Activated CD8-positive, alpha-beta memory T cell treated with anti-CD3 and anti-CD28 coated beads for 36 hours (primary cell): ENCODE measurements around the gene CALCOCO1. TPM values are rescaled to one million over a fixed set of nuclear protein-coding genes. Genes with fewer than 3 reads are reported as not detected.
"Not testable (repeated sequence)": the region's sequence is repeated elsewhere in the genome, so short reads cannot be mapped to it uniquely, and the experiment has no call there.

Experiments used
- CTCF ChIA-PET: fragments of 350-600 bp; sonication (Branson Sonifier 250); formaldehyde crosslinking; loops from one replicate; lab custom pipeline; 2021; ENCODE audit warnings: antibody characterized with exemption; lab: Charles Lee
- POLR2A ChIA-PET: fragments of 350-600 bp; sonication (Branson Sonifier 250); formaldehyde crosslinking; loops from one replicate; lab custom pipeline; 2021; ENCODE audit warnings: antibody characterized with exemption; lab: Charles Lee
- total RNA-seq, 2 experiments: library from RNA; stranded (reverse); gene quantifications; one replicate each; pipeline ENCODE4 v1.2.3, GENCODE V29; 2021

The CALCOCO1 gene
- total RNA-seq, 2 experiments from 2014 or later: 12.9 to 13.2 TPM

DNA sequence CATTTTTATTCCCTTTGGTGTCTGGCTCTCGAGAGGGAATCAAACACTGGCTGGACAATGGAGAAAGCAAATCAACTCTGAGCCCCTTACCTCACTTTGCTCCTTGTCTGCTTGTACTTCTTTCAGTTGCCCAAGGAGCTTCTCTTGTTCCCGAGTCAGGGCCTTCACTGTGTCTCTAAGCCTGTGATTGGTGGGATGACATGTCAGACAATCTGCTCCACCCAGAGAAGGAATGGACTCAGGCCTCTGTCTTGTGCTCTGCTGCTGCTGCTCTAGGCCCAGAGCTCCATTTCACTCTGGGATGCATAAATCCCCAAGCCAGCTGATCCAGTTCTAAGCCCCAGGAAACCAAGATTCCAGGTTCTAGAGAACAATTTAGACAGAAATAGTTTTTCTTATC is 7.6 kb downstream of the CALCOCO1 start:
- ChIA-PET CTCF (interaction anchor here (1.1 kb wide), 1 partner anchor 26 kb away, joined by 5 read pairs; no protein-coding TSS in a partner anchor), POLR2A (no interaction called here)

DNA sequence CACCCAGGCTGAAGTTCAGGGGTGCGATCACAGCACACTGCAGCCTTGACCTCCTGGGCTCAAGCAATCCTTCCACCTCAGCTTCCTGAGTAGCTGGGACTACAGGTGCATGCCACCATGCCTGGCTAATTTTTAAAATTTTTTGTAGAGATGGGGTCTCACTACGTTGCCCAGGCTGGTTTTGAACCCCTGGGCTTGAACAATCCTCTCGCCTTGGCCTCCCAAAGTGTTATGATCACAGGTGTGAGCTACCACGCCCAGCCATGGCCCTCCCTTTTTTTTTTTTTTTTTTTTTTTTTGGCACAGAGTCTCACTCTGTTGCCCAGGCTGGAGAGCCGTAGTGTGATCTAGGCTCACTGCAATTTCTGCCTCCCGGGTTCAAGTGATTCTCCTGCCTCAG is 8.7 kb downstream of the CALCOCO1 start:
- POLR2A ChIA-PET: not testable (repeated sequence)
- CTCF ChIA-PET: interaction anchor here (1.0 kb wide), 1 partner anchor 39 kb away, joined by 3 read pairs; no protein-coding TSS in a partner anchor

DNA sequence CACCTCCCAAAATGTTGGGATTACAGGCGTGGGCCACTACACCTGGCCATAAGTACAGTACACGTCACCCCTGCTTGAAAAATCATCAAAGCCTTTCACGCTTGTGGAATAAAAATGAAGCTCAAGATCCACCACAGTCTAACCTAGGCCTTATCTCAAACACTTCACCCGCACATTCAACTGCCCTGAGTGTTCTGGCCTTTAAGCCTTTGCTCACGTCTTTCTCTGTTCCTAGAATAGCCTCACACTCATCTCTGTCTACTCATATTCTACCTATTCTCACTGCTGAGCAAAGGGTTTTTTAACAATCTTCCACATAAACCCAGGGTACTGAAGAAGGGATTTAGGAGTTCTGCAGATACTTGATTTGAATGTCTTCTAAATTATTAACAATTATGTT is 9.9 kb downstream of the CALCOCO1 start:
- POLR2A ChIA-PET: no interaction called here
- CTCF ChIA-PET: interaction anchor here (1.0 to 1.4 kb wide), 3 partner anchors 28 to 40 kb away, joined by 3 to 6 read pairs (median 3); no protein-coding TSS in a partner anchor

DNA sequence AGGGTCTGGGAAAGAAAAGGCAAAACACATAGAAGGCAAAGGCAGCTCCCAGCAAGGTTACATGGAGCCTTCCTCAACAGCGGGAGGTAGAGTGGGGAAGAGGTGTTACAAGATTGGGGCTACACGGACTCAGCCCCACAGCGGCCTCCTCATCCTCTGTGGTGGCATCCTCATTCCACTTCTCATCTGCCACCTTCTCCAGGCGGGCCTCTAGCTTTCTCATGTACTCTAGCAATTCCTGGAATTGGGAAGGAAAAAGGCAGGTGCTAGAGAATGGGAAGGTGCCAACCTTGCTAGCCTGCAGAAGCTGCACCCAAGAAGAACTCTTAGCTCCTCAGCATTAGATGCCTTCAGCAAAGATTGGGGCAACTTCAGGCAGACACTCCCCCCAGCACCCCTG is 13.2 kb downstream of the CALCOCO1 start:
- POLR2A ChIA-PET: no interaction called here
- CTCF ChIA-PET: interaction anchor here (0.7 kb wide), 1 partner anchor 15 kb away, joined by 3 read pairs; no protein-coding TSS in a partner anchor

DNA sequence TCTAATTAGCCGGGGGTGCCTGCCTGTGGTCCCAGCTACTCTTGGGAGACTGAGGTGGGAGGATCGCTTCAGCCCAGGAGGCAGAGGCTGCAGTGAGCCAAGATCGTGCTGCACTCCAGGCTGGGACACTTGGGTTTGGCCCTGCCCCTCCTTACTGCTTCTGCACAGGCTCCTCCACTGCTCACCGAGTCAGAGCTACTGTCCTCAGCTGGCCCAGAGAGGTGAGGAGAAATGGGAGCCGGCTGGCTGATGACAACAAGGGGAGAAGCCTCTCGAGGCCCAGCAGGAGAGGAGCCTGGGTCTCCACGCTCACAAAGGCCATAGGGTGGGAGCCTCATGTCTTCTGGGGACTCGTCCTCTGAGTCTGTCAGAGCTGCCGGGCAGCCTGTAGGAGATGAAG is 13.7 kb downstream of the CALCOCO1 start:
- CTCF ChIA-PET: interaction anchor here (0.7 kb wide), 1 partner anchor 14 kb away, joined by 3 read pairs; no protein-coding TSS in a partner anchor
- POLR2A ChIA-PET: no interaction called here

DNA sequence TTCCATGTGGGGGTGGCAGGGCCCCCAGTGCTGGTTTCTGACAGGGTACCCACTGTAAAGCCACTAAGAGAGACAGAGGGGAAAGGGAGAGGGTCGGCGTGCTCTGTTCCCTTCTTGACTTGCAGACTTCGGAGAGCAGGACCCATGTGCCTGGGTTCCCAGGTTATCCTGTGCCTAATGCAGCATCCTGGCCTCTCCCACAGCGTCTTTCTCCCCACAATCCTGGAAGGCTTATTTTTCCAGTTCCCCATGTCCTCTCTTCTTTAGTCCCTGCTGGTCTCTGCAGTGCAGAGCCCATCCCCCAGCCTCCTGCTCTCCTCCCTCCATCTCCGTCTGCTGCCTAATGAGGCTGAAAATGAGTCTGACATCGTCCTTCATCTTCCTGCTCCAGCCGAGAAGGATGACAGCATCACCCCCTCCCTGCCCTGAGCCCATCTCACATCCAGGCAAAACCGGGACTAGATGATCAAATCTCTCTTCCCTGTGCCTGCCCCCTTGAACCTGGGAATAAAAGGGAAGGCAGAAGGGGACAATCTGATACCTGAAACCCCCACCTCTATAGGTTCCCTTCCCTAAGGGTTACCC is 15.1 kb downstream of the CALCOCO1 start:
- POLR2A ChIA-PET: no interaction called here
- CTCF ChIA-PET: no interaction called here

DNA sequence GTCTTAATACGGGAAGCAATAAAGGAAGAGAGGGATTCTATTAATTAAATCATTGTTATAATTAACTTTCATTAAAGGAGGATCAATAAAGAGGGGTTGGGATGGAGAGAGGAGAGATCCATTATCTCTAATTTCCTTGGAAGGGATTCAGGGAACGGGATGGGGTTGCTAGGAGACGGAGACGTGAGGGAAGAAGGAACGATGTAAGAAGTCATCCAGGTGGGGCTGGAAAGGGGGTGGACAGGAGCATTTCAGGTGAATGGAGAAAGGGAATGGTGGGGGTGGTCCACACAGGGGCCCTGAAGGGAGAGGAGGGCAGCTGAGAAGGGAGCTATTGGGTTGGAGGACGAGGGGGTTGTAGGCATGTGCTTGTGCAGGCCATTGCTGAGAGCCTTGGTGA is 17.2 kb downstream of the CALCOCO1 start:
- ChIA-PET CTCF (interaction anchor here (3.4 kb wide), 1 partner anchor 37 kb away, joined by 14 read pairs; no protein-coding TSS in a partner anchor), POLR2A (no interaction called here)

DNA sequence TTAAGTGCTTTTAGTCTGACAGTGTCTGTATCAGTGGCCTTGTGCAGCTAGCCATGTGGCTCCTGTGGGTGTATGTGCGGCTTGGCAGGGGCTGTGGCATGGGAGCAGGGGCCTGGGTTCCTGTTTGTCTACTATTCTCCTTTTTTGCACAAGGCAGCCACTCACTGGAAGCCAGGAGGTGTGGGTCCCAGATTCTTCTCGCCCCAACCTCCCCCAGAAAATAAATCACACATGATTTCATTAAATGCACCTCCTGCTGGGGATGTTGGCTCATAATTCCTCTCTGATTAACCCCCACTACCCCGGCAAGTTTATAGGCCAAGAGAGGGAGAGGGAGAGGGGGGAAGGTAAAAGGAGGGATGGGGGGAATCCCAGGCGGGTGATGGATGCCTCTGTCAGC is 17.6 kb downstream of the CALCOCO1 start:
- ChIA-PET CTCF (interaction anchor here (1.5 to 3.4 kb wide), 3 partner anchors 9 to 37 kb away, joined by 3 to 14 read pairs (median 4); no protein-coding TSS in a partner anchor), POLR2A (no interaction called here)

DNA sequence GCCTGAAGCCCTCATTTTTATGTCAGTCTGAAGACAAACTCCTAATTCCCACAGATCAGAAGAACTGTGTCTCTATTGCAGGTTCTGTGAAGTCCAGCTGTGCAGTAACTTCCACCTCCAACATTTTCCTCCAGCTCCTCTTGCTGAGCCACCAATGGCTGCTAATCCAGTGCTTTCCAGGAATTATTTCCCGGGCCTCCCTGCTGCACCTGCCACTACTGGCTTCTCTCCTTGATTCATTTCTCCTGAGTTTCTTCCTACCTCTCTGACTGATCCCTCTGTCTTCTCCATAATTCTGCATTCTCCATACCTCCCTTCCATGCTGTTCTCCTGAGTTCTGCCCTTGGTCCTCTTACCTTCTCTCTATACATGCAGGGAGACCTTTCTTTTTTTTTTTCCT is 21.2 kb downstream of the CALCOCO1 start:
- POLR2A ChIA-PET: interaction anchor here (0.7 kb wide), 1 partner anchor 105 kb away, joined by 3 read pairs; no protein-coding TSS in a partner anchor
- CTCF ChIA-PET: interaction anchor here (11.1 kb wide), 1 partner anchor 39 kb away, joined by 183 read pairs; no protein-coding TSS in a partner anchor

DNA sequence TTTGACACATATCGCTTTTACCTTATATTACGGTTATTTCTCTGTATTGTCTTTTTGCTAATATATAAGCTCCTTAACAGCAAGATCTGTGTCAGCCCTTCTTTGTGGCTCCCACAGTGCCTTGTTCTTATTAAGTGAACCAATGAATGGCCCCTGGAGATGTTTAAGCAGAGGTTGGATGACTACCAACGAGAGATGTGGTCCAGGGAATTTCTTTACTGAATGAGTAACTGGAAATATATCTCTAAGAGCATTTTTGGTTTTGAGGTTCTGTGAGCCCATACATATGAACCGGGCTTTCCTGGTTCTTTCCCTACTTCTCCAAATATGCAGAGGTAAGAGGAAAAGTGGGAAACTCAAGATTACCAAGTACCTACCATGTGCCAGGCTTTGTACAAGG is 23.5 kb downstream of the CALCOCO1 start:
- CTCF ChIA-PET: interaction anchor here (0.6 to 11.1 kb wide), 4 partner anchors 27 to 373 kb away, joined by 3 to 183 read pairs (median 4); no protein-coding TSS in a partner anchor
- POLR2A ChIA-PET: no interaction called here

DNA sequence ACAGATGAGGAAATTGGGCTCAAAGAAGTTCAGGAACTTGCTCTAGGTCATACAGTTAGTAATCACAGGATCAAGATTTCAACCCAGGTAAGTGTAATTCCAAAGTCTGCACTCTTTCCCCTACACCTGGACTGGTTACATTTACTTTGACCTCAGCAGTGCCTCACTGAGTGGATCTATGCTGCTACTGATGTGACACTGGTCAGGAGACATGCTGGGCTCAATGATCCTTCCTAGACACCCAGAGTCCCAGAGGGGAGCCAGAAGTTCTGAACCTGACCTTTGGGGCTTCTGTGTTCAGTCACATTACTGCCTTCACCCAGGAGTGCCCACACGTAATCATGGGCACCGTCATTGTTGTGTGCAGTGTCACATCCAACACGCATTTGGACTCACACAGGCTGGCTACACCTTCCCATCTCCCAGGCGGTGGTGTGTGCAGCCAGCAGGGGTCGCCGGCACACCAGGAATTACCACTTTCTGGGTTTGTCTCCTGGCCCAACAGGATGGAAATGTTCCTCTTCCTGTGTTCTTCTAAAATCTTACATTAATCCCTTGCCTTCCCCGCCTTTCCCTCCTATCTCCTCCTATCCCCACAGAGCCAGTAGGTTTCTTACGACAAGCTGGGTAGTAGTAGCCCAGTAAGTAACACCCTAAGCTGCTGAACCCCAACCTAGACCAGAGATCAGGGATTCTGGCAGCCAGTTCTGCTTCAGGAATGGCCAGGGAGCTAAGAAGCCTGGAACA is 25.6 kb downstream of the CALCOCO1 start:
- CTCF ChIA-PET: interaction anchor here (0.7 to 11.1 kb wide), 10 partner anchors 15 to 56 kb away, joined by 3 to 183 read pairs (median 4); partner anchors contain the start of gene CISTR
- POLR2A ChIA-PET: no interaction called here

DNA sequence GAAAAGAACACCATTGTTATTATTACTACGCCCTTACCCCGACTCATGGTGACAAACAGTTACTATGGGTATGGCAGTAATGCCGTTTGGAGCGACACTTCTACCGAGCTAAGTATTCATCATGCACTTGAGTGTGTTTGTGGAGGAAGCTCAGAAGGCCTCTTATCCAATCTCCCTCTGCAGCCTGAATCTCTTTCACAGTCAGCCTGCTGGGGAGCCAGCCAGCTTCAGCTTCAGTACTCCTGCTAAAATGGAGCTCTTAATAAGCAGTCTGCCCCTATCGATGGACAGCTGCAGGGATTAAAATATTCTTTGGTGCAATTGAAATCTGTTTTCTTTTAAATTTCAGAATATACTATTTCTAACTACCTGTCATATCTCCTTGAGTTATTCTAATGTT is 26.7 kb downstream of the CALCOCO1 start:
- POLR2A ChIA-PET: no interaction called here
- CTCF ChIA-PET: interaction anchor here (0.8 to 11.1 kb wide), 3 partner anchors 8 to 44 kb away, joined by 3 to 183 read pairs (median 3); no protein-coding TSS in a partner anchor

DNA sequence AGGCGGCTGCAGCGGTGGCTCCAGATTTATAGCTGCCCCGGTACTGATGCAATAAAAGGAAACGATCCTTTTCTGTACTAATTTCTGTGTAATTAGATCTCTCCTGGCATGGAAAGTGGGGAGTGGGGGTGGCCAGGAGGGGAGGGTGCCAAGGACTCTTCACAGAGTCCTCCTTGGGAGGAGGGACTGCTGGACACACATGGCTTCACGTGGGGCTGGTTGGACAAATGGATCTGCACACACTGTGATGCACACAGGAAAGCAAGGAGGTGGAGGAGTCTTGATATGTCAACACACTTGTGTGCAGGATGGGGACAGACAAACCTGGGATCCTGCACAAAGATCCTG is 27.6 kb downstream of the CALCOCO1 start:
- CTCF ChIA-PET: interaction anchor here (0.6 to 11.1 kb wide), 5 partner anchors 8 to 61 kb away, joined by 3 to 183 read pairs (median 3); no protein-coding TSS in a partner anchor
- POLR2A ChIA-PET: no interaction called here

DNA sequence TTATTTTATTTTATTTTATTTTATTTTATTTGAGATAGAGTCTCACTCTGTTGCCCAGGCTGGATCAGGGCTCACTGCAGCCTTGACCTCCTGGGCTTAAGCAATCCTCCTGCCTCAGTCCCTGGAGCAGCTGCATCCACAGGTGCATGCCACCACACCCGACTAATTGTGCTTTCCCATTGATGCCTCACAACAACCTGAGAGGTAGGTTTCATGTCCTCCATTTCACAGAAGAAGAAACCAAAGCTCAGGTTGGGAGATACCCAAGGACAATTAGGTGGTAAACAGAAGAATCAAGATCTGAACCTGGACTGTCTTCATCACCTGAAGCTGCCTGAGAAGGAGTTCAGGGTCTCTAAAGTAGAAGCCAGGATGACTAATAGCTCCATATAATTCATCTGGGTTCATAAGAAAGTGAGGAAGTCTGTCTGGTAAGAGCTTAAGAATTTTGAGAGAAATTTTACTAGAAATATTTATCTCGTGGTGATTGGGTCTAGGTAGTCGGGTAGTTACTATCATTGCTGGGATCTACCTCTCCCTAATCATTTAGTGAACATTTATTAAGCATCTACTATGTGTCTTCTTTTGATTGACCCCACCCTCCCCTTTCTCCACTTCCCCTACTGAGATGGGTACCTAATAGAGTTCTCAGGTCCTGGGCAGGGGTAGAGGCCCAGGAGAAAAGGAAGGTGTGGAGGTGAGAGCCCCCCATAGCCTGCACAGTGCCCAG is 28.1 kb downstream of the CALCOCO1 start:
- ChIA-PET POLR2A (no interaction called here), CTCF (interaction anchor here (0.6 to 11.1 kb wide), 4 partner anchors 9 to 61 kb away, joined by 3 to 183 read pairs (median 4); no protein-coding TSS in a partner anchor)

DNA sequence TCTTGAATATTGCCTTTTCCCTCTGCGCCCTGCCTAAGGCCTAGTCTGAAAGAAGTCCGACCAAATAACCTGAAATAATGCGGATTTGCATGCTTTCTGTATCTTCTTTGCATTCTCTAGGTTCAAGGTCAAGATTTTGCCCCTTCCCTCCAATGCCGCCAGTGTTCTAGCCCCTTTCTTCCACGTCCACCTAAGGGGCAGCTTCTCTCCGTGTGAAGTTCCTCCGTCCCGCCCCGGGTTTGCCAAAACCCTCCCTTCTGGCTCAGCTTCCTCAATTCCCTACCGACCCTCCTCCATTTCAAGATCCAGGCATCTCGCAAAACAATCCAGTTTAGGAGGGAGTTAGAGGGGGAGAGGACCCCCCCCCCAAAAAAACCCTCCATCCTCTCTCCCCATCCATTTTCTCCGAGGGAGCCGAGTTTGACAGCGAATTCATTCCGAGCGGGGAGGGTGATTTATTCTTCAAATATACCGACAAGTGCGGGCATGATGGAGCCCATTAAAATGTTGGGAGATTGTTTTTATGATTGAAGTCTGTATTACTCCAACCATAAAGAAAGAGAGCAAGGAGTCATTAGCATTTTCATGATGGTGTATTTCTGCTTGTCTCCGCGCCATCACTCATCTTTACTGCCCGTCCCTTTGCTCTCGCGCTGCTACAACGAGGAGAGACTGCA is 30.5 kb downstream of the CALCOCO1 start:
- POLR2A ChIA-PET: no interaction called here
- CTCF ChIA-PET: interaction anchor here (0.7 to 11.1 kb wide), 3 partner anchors 48 to 61 kb away, joined by 3 to 183 read pairs (median 3); partner anchors contain the start of gene CISTR

DNA sequence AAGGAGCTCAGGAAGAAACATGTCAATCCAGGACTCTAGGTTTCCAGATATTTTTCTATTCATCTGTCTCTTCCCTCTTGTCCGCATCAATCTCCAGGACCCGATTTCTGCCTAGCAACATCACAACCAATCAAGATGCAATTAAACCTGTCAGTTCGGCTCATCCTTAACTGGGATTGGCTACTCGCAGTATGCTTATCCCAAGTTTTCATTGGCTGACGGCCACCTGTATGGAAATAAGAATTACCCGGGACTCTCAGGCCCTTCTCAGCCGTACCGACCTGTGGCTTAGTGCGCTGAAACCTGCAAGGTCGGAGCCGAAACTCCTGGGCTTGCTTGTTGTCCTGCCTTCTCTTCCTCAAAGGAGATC is 31.0 kb downstream of the CALCOCO1 start:
- POLR2A ChIA-PET: no interaction called here

DNA sequence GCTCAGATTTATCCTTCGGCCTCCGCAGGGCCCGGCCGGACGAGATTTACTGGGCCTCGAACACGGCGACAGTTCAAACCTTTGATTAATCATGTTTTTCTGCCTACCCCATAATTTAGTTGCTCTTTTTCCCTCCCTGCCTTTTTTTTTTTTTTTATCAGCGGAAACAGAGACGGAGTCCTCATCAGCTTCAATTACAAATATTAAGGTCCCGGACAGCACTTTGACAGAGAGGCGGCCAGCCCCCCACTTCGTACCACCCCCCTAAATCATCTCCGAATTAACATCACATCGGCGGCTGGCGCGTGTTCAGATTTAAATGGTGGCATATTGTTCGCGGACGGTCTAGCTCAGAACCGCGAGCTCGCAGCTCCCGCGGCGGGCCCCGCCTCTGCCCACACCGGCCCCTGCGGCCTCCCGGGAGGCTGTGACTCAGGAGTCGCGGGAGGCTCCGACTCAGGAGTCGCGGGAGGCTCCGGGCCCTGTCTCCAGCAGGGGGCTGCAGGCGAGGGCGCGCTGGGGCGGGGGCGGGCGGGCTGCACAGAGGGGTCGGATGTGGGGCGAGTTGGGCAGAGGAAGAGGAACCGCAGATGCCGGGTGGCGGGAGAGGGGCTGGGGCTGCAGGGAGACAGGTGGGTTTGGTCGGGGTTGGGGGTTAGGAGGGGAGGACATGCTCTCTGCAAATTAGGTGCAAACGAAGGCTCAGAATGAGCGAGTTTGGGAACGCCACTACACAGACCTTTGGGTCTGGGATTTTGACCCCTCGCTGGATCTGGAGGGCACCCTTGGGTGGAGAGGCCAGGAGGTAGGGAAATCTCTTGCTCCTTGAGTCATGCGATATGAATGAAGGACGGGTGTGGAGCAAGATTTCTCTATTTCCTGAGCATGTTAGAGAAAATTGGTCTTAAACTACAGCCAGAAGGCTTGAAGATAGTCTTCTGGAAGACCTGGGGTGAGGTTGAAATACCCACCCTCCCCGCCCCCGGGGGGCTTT is 31.8 kb downstream of the CALCOCO1 start:
- POLR2A ChIA-PET: no interaction called here
- CTCF ChIA-PET: interaction anchor here (0.6 to 11.1 kb wide), 4 partner anchors 9 to 50 kb away, joined by 3 to 183 read pairs (median 16); no protein-coding TSS in a partner anchor

More for the DNA sequence above, 31.0 kb downstream of the CALCOCO1 start:
- CTCF ChIA-PET: interaction anchor here (0.7 to 11.1 kb wide), 2 partner anchors 49 to 61 kb away, joined by 3 to 183 read pairs; no protein-coding TSS in a partner anchor
